Right lung (tissue), 5 donors: ENCODE data around the gene C11orf91. TPM values are rescaled to one million over a fixed set of nuclear protein-coding genes. Genes with fewer than 3 reads are reported as not detected.
"Not testable (repeated sequence)": the region's sequence is repeated elsewhere in the genome, so short reads cannot be mapped to it uniquely, and the experiment has no call there.

Experiments used
- DNase-seq, 2 donors: peaks; one replicate each; pipeline ENCODE4 v3.0.0-alpha.2; 2013
- polyA plus RNA-seq, 5 donors: library from polyadenylated mRNA; unstranded; fragments of 120-200 nt; gene quantifications; one replicate each; pipeline versions ENCODE4 v1.2.1 to v1.2.3, GENCODE V29; 2013; ENCODE audit warnings: inconsistent platforms in 1 of 5, low replicate concordance in 1 of 5; ENCODE audit not compliant: insufficient read length in 5 of 5, insufficient read depth in 1 of 5

C11orf91 gene
- polyA plus RNA-seq, 5 donors = not detected

DNA sequence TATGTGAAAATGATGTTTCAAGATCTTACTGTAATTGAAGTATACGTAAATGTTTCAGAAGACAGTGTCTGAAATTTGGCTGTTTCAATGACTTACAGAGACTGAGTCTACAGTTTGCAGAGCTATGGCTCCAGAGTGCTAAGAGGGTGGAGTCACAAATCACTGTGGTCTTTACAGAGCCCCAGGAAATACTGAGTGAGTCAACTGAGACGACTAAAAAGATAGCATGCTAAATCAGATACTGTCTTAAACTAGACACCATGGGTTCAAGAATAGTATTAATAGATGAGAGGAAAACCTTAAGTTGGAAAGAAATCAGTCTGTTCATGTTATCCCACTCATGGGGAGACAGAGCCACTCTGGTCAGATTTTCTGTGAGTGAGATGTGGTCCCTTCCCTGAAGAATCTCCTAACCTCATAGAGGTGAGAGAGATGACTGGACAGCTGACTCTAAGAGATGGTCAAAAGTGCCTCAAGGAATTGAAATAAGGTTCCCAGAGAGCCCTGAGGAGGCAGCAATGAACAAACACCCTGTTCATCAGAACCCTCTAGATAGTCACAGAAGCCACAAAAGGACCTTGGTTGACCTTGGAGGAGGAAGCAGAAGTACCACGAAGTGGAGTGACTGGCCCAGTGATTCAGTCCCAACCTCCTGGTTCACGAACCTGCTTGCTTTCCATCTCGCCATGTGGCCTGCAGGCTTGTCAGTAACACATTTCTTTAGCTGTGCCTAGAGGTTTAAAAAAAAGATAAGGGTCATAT, 30.2 kb downstream of the C11orf91 start:
- no peak for DNase-seq

DNA sequence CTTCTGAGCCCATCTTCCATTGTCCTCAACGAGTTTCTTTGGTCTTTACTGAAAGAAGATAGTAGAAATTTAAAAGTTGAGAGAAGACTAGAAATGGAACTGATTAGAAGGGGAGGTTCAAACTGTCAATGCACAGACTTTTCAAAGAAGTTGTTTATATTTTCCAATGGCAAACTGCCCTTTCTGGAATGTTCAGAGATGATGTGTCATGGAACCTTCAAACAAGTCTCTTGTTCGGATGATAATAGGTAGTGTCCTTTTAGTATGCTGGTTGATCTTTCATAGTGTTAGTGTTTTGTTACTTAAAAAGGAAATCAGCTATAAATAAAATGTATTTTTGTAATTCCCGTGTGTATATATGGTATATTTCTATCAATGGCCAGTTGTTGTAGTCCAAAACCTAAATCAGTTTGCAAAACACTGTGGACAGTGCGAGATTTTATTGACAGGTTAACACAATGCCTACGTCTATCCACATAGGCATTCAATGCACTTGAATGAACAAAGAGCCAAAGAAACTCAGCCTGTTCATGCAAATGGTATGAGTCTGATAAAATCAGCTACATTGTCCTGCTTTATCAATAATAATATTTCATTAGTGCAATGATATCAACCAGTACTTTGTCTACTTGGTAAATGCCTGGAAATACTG, 30.9 kb downstream of the C11orf91 start:
- DNase-seq = no peak

DNA sequence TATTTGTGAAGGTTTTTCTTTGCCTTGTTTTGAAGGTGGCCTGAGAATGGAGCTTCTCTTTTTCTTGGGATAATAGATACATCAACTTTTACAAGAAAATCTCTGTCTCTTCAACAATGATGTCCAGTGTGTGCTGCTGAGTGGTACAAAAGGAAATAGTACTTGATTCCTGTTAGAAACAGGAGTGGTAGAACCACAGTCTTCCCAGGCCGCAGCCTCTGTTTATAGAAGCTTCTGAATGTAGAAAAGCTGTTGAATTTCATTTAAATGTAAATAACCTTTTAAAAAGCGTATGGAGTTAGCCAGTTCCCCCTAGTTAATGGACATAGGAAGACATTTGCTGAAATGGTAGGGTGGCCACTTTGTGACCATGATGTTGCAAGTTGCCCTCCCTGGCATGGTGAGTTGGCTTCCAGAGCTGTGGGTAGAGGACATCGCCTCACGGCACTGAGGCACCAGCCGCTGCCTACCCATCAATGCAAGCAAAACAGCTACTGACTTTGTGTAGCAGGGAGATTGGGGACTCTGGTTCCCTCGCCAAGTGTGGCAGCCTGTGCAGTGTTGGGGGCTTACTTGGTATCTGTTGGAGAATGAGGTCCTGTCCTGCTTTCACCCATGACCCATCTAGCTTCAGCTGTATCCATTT, 31.6 kb downstream of the C11orf91 start:
- DNase-seq = no peak

DNA sequence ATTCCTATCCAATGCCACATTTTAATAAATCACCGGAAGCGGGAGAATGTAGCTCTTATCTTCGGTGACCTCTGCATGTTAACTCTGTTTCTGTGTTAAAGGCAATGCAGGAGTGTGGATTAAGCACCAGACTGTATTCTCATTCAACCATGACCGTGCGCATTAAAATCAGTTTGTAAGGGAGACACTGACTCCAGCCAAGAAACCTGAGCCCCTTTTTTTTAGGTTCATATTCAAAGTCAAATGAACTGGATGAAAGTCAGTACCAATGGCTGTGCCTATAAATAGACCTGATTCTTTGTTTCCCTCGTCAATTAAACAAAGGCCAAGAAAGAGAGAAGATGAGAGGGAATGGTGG, 32.2 kb downstream of the C11orf91 start:
- no peak for DNase-seq

DNA sequence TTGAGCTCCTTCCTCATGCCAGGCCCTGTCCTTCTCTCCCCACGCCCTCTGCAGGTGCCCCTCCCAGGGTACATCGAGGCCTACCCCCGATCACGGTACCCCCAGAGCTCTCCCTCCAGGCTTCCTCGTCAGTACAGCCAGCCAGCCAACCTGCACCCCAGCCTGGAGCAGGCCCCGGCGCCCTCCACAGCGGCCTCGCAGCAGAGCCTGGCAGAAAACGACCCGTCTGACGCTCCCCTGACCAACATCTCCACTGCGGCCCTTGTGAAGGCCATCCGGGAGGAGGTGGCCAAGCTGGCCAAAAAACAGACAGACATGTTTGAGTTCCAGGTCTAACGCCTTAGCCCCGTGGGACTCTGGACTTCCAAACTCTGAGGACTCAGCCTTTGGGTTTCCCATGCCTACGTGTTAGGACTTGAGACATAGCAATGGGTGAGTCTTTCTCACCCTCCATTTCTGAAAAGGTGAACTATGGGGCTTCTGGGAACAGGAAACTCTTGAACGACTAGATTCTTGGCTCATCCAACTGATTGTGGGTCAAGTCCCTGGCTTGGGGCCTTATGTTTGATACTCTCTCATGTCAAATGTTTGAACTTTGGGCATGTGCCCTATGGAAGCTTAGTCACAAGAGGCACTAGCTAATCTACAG, 32.7 kb downstream of the C11orf91 start:
- no peak for DNase-seq

DNA sequence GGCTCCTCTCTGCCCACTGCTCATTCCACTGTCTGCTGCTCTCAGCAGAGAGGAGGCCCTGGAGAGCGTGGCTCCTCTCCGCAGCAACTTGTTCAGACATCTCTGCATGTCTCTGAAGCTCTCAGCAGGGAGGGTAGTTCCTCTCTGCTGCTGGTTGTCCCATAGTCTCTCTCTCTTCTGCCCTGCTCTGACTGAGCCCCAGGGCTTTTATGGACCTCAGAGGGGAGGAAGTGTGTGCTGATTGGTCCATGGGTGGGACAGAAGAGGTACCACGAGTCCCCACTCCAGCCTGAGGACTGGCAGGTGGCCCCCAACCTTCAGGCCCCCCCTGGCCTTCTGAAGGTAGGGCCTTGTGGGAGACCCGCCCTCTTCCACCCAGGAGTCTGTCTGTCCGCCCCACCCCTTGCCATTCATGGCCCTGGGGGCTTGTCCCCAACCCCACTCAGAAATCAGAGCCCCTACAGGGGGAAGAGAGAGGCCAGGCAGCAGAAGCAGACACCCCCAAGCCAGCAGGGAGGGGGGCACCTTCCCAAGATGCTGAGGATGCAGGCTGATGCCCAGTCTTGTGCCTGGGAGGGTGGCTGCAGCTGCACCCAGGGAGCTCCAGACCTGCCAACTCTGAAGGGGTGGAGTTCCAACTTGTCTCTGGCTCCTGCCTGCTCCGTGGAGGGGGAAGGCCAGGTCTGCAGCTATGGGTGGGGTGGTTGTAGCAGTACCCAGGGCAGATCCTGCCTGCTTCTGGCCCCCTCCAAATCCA, 35.1 kb downstream of the C11orf91 start:
- DNase-seq = no peak

DNA sequence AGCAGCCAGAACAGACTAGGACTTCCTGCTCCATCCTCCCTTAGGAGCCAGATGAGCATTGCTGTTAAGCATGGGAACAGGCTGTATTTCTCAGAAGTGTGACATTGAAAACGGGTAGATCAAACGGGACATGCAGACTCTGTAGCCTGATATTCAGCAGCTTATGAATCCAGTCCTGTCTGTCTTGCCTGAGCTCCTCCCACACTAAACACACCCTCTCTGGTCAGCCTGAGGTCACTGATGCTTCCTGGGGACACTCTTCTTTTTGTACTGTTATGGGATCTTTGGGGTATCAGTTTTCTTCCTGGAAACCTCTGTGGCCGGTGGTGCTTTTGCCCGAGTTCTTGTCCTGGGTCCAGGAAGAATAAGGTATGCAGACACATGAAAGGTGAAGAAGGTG, 35.8 kb downstream of the C11orf91 start:
- no peak for DNase-seq

DNA sequence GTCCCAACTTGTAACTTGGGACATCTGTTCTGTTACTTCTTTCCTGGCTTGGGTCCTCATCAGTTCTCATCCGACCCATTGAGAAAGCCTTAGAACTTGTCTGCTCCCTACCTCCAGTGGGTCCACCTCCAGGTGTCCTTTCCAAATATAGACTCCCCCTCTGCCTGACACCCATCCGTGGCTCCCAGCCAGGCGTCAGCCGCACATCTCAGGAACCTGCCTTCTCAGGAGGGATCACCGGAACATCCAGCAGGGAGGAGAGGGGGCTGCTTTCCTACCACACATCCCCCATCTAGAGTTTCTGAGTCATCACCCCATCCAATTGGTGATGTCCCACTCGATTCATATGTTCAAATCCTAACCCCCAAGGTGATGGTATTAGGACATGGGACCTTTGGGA, 36.5 kb downstream of the C11orf91 start:
- no peak for DNase-seq

DNA sequence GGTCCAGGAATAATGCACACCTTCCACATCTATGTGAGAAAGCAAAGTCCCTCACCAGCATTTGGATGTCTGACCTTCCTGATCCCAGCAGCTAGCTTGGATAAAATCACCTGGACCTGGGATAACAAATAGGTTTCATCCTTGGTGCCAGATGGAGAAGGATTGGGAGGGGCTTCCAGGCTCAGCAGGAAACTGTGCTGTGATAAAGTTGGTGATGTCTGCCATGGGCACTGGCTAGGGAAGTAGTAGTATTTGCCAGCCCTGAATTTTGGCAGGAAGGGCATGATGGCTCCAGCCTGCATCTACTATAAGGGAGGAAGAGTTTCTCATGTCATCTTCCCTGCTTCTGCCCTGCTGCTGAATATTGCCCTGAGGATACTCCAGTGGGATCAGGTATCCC, 37.5 kb downstream of the C11orf91 start:
- no peak for DNase-seq

DNA sequence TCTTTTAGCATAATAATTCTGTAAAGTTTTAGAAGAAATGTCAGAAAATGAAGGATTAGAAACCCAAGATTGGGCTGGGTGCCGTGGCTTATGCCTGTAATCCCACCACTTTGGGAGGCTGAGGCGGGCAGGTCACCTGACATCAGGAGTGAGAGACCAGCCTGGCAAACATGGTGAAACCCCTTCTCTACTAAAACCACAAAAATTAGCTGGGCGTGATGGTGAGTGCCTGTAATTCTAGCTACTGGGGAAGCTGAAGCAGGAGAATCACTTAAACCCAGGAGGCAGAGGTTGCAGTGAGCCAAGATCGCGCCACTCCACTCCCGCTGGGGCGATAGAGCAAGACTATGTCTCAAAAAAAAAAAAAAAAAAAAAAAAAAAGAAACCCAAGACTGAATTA, 39.1 kb downstream of the C11orf91 start:
- not testable (repeated sequence) for DNase-seq

DNA sequence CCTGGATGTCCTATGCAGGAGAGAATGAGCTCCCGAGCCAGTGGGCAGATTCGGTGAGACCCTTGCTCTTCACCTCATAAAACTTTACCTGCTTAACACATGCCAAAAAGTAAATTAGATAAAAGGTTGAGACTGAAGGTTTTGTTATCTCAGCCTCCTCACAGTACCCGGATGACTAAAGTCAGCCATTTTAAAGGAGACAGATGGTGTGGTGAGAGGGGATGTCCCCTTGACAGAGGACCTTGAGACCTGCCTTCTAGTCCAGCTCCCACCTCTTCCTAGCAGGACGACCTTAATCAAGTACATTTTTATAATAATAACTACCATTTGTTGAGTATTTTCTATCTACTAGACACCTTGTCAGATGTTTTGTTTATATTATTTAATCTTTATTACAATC, 39.7 kb downstream of the C11orf91 start:
- no peak for DNase-seq

DNA sequence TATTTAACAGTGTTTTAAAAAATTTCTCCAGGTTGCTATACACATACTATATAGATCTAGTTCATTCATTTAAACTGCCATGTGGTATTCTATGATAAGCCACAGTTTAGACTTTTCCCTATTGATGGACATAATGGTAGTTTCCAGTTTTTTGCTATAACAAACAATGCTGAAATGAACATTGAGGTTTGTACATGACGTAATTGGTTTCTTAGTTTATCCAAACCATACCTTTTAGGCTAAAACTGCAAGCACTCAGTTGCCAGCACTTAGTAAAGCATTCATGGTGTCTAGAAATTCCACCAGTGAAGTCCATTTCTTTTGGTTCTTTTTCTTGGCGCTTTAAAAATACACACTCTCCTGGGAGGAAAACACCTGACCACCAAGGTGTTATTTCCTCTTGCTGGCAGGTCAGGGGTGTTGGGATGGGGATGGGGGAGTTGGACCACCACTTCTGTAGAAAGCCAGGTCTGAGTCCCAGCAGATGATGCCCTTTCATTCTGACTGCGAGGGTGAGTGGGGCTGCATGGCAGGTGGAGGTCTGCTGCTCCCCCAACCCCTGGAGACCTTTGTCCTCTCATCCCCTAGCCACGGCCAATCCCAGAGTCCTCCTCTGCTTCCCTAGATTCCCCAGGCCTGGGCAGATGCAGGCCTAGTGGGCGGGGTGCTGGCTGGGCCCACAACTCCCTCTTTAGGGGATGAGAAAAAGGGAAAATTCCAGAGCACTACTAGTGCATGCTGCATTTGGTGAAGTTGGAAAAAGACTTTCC, 41.1 kb downstream of the C11orf91 start:
- no peak for DNase-seq

DNA sequence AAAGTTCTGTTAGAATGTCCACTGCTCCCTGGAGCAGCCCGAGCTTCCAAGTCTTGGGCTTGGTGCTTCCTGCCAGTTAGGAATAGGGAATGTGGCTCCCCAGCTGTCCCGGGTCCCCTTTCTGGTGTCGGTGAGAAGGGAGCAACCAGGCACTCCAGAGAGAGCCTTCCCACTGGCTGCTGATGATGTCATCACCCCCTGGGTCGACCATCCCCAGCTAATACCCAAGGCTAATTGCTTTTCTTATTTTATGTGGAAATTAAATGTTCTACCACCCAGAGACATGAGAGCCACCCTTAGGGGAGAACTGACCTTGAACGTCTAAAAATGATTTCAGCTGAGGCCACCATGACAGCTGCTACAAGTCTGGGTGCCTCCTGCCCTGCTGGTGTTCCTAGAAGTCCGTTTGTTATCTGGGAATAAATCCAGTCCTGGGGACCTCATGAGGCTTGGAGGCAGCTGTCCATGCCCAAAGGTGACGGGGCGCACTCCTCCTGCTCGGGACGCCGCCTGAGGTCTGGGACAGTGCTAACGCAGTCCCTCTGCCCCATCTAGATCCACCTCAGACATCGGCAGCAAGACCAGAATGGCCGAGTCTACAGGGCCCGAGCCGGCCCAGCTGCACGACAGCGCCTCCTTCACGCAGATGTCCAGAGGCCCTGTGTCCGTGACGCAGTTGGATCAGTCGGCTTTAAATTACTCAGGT, 42.3 kb downstream of the C11orf91 start:
- DNase-seq = no peak

DNA sequence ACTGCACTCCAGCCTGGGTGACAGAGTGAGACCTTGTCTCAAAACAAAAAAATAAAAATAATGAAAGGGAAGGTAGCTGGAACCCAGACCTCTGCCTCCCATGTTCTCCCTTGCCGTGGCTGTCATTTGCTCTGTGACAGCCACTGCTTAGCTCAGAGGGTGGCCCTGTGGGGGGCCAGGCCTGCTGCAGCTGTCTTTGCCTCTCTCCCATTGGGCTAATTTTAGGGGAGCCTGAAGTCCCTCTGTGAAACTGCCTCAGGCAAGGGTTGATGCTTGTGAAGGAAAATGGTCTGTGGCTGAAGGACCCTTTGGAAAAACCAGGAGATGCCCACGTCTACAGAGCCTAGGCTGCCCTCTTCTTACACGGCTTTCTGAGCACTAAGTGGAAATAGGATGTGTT, 42.9 kb downstream of the C11orf91 start:
- DNase-seq = no peak

DNA sequence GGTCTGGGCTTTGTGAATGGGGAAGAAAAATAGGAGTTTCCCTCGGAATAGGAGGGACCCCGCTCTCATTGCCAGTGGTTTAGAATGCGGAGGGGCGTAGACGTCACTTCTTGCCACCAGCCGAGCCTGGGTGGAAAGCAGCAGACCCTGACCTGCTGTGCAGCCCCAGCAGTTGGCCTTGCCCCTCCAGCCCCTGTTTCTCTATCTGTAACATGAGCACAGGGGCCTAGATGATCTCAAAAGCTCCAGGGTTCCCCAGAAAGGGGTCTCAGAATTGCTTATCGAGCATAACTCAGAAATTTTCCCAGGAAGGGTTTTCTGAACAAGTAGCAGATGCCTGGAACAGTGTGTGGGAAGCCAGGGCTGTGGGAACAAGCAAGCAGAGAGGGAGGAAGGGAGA, 43.9 kb downstream of the C11orf91 start:
- DNase-seq = no peak

DNA sequence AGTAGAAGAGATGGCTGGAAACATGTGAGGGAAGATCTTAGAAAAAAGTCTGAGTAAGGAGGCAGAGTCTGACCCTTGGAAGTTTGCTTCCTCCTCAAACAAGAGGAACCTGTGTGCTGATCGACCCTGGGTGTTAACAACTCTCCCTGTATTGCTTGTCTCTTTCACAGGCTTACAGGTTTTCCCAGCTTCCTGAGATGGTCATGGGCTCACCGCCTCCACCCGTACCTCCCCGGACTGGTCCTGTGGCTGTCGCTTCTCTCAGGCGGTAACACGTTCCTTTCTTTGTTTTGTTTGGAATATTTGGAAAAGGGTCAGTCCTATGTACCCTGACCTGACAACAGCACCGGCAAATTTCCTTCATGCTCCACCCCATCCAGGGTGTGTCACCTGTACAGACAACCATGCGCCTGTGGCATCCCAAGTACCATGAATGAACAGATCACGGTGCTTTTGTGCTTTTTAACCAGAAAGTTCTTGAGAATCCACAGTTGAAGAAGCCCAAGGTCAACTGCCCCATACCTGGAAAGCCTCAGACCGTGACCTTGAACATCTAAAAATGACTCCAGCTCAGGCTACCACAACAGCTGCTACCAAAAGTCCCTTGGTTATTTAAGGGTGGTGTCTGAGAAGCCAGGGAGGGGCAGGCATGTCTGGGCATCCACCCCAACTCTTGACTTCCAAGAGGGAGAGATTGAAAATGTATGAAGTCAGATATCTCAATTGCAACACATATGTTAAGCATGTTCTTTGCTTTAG, 44.6 kb downstream of the C11orf91 start:
- DNase-seq = no peak

DNA sequence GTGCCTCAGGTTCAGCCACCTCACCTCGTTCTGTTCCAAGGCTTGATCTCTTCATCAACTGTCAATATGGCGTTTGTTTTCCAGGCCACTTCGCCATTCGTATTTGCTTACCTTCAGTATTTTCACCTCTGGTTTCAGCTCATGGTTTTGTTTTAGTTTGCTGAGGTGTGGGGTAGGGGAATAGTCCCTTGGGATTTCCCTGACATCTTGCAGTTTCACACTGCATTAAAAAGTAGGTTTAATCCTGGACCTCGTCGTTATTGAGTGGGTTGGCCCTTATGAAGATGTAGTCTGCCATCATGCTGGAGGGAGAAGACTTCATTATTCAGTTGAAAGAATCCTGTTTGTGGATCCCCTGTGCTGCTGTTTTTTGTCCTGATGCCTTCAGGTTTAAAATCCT, 46.0 kb downstream of the C11orf91 start:
- DNase-seq = no peak

DNA sequence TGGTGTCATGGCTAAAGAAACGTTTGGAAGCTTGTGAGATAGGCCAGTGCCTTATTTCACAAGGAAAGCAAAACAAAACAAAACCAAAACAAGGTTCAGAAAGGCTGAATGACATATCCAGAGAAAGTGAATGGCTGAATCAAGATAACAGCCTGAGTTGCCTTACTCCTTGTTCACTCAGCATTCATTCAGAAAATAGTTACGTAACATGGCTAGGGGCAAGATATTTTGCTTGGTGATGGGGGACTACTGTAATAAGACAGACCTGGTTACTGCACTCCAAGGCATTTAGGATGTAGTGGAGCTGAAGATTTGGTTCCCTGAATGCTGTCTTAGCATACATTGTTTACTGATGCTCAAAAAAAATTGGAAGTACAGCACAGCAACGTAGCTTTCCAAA, 47.7 kb downstream of the C11orf91 start:
- no peak for DNase-seq

DNA sequence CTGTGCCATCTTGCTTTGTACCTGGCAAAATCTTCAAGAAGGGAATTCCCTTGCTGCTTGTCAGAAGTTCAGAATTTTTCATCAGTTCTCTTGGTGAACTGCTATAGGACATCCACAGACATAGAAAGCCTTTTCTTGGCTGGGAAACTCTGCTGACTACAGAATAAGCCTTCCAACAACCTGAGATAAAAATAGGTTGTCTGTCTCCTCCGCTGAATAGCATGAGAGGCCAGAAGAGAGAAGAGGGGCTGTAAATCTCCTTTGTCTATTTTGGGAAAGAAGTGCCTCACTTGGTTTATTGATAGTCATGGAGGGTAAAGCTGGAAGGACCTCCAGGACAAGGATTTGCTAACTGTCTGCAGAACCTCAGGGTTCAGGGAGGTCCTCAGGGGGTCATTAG, 48.2 kb downstream of the C11orf91 start:
- DNase-seq = no peak

DNA sequence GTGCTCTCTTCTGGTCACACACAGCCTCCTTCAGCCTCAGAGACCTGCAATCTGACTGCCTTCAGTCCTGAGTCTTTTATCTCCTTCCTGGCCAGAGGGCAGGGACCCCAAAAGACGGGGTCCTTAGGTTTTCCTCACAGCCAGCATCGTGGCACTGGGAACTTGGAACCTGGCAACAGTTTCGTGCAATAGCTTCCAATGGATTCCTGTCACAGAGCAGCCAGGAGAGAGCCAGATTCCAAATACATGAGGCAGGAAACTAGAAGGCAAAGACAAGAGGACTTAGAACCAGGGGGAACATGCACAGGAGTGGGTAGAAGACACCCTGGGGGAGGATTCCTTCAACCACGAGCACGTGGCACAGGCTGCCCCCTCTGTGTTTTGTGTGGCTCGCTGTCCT, 48.6 kb downstream of the C11orf91 start:
- DNase-seq = no peak
